ENCODE data around the gene THBS3.

THBS3 gene

DNA sequence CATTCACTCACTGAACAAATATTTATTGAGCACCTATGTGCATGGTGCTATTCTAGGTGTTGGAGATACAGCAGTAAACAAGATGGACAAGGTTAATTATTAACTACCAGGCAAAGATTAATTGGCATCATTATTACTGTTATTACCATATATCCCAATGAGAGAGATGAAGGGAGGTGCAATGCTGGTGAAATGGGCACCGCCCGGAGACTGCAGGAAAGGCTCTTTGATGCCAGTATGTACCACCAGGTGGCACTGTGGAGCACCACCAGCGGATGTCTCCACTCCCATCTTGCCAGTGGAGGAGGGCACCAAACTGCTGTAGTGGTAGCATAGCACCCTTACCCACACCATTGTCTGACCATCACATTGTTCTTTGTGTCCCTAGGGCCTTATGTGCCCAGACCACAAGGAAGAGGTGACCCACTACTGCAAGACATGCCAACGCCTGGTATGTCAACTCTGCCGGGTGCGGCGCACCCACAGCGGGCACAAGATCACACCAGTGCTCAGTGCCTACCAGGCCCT lies 31.1 kb downstream of the THBS3 start:
- peaks cover 14% of the 10 kb centered on the region for H3K4me1 ChIP-seq
- H3K36me3 ChIP-seq = peaks cover 37% of the 10 kb centered on the region
- no peak overlapping the region for H3K4me3 ChIP-seq (ENCODE audit: low read depth, low read length)
- no peaks in the 10 kb centered on the region for H3K9me3 ChIP-seq
- TF ChIP-seq, protein P1, sequence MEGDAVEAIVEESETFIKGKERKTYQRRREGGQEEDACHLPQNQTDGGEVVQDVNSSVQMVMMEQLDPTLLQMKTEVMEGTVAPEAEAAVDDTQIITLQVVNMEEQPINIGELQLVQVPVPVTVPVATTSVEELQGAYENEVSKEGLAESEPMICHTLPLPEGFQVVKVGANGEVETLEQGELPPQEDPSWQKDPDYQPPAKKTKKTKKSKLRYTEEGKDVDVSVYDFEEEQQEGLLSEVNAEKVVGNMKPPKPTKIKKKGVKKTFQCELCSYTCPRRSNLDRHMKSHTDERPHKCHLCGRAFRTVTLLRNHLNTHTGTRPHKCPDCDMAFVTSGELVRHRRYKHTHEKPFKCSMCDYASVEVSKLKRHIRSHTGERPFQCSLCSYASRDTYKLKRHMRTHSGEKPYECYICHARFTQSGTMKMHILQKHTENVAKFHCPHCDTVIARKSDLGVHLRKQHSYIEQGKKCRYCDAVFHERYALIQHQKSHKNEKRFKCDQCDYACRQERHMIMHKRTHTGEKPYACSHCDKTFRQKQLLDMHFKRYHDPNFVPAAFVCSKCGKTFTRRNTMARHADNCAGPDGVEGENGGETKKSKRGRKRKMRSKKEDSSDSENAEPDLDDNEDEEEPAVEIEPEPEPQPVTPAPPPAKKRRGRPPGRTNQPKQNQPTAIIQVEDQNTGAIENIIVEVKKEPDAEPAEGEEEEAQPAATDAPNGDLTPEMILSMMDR (IDR thresholded peaks at IDR 0.05; ENCODE audit: low read depth, low read length) = peak; percentile 94
- H3K27me3 ChIP-seq = no peaks in the 10 kb centered on the region
- peak; percentile 86 for DNase-seq

DNA sequence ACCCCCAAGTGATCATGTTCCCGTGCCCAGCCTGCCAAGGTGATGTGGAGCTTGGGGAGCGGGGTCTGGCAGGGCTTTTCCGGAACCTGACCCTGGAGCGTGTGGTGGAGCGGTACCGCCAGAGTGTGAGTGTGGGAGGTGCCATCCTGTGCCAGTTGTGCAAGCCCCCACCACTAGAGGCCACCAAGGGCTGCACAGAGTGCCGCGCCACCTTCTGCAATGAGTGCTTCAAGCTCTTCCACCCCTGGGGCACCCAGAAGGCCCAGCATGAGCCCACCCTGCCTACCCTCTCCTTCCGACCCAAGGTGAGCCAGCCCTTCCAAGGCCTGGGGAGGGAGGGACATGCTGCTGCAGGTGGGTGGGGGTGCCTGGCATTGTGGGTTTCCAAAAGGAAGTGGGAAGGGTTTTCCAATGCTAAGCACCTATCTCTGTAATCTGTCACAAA lies 31.7 kb downstream of the THBS3 start:
- peak overlapping the region; percentile 90 for H3K4me3 ChIP-seq (ENCODE audit: low read depth, low read length)
- TF ChIP-seq, protein P1 (IDR thresholded peaks at IDR 0.05; ENCODE audit: low read depth, low read length) = peak; percentile 38; the same call in 1 of the 2 replicates
- no peaks in the 10 kb centered on the region for H3K27me3 ChIP-seq
- H3K4me1 ChIP-seq = peaks cover 14% of the 10 kb centered on the region
- H3K9me3 ChIP-seq = no peaks in the 10 kb centered on the region
- DNase-seq = peak; percentile 56
- peaks cover 37% of the 10 kb centered on the region for H3K36me3 ChIP-seq

DNA sequence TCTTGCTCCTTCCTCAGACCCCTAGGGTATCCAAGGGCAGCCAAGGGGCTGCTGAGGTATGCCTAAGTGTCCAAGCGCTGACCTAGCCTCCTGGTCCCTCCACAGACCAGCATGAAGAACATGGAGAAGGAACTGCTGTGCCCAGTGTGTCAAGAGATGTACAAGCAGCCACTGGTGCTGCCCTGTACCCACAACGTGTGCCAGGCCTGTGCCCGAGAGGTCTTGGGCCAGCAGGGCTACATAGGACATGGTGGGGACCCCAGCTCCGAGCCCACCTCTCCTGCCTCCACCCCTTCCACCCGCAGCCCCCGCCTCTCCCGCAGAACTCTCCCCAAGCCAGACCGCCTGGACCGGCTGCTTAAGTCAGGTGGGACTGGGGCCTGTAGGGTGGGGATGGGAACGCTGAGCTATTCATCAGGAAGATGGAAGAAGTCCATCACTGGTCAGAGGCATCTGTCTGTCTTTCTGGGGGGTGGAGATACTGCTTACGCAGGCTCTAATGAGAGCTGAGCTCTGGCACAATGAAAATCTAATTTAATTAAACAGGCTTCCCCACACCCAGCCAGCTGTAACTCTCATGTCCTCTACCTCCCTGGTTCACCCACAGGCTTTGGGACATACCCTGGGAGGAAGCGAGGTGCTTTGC lies 32.3 kb downstream of the THBS3 start:
- peaks cover 32% of the 10 kb centered on the region for H3K36me3 ChIP-seq
- H3K9me3 ChIP-seq = no peaks in the 10 kb centered on the region
- H3K27me3 ChIP-seq = no peaks in the 10 kb centered on the region
- peak overlapping the region; percentile 90 for H3K4me3 ChIP-seq (ENCODE audit: low read depth, low read length)
- TF ChIP-seq, protein P1 (IDR thresholded peaks at IDR 0.05; ENCODE audit: low read depth, low read length) = no peak
- peak; percentile 50 for DNase-seq
- H3K4me1 ChIP-seq = peaks cover 14% of the 10 kb centered on the region

DNA sequence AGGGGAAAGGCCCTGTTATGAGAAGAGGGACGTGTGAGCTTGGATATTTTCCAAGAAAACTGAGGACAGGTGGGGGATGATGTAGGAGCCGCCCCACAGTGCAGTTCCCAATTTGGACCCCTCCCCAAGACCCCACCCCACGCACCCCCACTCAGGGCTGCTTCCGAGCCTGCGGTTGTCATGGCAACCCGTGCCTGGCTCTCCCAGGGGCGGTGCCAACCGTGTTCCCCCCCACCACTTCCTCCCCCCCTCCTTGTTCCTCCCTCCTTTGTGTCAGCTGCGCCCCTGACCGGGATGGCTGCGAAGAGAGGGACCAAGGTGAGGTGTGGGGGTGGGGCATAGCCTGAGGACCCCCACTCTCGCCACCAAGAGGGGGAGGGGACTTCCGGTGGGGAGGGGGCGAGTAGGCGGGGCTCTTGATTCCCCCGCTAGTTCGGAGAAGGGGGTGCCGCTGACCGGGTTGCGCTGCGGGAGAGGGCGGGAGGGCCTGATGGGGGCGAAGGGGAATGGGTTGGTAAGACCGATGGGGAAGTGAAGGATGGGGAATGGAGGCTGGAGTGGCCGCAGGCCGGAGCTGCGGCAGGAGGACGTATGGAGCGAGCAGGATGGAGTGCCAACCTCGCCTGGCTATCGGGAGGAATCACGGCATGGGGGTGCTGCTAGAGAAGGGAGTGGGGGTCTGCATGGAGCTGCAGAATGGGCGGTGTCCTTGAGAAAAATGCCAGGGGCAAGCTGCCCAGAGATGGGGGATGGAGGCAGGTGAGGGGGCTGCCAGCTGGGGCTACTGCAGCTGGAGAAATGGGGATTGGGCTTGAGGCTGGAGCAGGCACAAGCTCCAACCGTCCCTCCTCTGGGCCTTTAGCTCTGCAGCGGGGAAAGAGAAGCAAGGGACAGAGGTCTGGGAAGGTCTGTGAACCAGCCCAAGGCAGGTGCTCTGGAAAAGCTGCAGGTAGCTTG lies 33.1 kb downstream of the THBS3 start:
- H3K9me3 ChIP-seq = no peaks in the 10 kb centered on the region
- DNase-seq = peak; percentile 61
- no peaks in the 10 kb centered on the region for H3K27me3 ChIP-seq
- peaks cover 14% of the 10 kb centered on the region for H3K4me1 ChIP-seq
- H3K4me3 ChIP-seq (ENCODE audit: low read depth, low read length) = peak overlapping the region; percentile 90
- TF ChIP-seq, protein P1 (IDR thresholded peaks at IDR 0.05; ENCODE audit: low read depth, low read length) = no peak
- peaks cover 24% of the 10 kb centered on the region for H3K36me3 ChIP-seq

DNA sequence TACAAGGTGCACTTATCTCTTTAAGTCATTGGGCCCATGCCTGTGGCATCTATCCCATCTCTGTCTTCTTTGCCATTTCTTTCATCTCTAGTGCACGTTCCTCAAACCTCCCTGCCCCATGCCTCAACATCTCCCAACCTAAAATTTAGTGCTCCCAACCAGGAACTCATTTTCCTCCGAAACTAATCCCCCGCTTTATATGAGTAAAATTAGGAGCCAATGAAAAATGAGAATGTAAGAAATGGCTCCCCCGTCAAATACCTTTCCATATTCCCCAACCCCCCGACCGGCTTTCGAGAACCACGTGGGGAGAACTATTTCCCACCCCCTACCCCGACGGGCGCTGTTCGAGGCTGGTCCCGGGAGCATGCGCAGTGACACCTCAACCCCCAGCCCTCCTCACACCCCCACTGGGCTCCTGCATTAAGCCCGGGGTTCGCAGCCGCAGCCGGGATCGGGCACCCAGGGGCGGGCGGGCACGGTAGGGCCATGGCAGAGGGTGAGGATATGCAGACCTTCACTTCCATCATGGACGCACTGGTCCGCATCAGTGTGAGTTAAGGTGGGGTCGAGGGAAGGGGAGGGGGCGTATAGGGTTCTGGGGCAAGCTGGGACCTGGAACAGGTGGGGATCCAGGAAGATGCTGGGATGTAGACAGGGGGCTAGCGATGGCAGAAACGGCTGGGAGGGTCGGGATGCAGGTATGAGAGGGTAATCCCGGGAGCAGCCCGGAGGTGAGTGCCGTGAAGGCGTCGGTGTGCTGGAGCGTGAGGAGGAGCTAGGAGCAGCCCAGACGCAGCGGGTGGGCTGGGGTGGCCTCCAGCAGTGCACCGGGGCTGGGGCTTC lies 34.0 kb downstream of the THBS3 start, which contains the start of gene TRIM46:
TRIM46 (plus strand) TSS at position 372 of the 846 bp plus-strand sequence; CDS start at position 490, 118 bp downstream.
- Histone ChIP-seq H3K9me3 (no peaks in the 10 kb centered on the region), H3K4me1 (peaks cover 14% of the 10 kb centered on the region), H3K27me3 (no peaks in the 10 kb centered on the region), H3K4me3 (ENCODE audit: low read depth, low read length) (peak within 1 kb of the TSS; percentile 90), H3K36me3 (peaks cover 19% of the 10 kb centered on the region)
- DNase-seq = peak; percentile 64
- TF ChIP-seq, protein P1 (IDR thresholded peaks at IDR 0.05; ENCODE audit: low read depth, low read length) = no peak
